Activated gamma-delta T cell treated with Interleukin-2 at 50 U/mL for 16 hours (primary cell): Measurements from ENCODE around the gene GAS2L3.
"Not testable (repeated sequence)": the region's sequence is repeated elsewhere in the genome, so short reads cannot be mapped to it uniquely, and the experiment has no call there.

ENCODE experiments used
- DNase-seq: peaks from one replicate; pipeline ENCODE4 v3.0.0-alpha.2; 2020

The GAS2L3 gene

DNA sequence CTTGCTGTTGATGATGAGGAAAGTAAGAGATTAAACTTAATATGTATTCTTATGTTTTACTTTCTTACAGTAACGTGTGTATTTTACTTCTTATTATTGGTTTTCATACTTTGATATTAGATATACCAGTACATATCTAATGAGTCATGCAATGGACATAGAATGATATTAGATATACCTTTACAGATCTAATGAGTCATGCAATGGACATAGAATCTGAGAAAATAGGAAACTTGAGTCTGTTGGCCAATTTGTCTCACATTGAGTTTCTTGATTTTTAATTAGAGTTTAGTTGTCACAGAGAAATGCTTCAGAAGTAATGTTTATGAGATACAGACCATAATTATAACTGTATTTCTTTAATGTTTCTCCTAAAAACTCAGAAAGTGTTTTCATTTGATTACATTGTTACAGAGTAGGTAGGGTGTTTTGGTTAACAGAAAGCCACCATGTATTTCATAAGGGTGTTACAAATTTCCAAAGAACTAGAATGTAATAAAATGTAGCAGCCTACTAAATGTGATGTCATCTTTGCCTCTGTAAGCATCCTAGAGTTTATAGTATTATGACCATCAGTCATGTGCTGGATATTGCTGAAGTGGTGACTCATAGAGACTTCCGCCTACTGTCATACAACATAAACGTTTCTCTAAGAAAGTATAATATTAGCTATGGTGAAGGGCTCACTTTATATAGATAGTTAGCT, 3.0 kb downstream of the GAS2L3 start:
- no peak for DNase-seq

DNA sequence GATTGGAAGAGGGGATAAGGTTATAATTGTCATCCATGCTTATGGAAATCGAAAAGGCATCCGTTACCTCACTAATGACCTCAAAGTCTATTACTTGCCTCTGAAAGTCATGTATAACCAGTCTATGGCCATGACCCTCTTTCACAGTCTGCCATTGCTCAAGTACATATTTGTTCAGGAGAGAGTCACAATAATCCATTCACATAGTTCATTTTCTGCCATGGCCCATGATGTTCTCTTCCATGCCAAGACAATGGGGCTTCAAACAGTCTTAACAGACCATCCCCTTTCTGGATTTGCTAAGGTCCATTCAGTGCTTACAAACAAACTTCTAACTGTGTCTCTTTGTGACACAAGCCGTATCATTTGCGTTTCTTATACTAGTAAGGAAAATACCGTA, 5.4 kb downstream of the GAS2L3 start:
- DNase-seq = no peak

DNA sequence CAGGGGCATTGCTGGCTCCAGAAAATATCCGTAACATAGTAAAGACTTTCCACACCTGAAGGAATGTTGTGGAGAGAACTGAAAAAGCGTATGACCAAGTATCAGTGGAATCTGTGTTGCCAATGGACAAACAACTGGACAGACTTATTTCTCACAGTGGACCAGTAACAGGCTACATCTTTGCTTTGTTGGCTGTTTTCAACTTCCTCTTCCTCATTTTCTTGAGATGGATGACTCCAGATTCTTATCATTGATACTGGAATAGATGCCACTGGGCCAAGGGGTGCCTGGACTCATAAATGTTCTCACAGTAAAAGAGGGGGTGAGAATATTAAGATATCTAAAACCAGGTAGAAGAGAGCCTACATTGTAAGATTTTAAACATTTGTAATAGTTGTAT, 6.4 kb downstream of the GAS2L3 start:
- no peak for DNase-seq

- no peak for DNase-seq
Measured at GRCh38 chr12:100584256-100584655, 10.8 kb downstream of the GAS2L3 start.

- DNase-seq = no peak
Measured at GRCh38 chr12:100591979-100592378, 18.5 kb downstream of the GAS2L3 start.

- DNase-seq = no peak
Measured at GRCh38 chr12:100593490-100593889, 20.0 kb downstream of the GAS2L3 start.

- no peak for DNase-seq
Measured at GRCh38 chr12:100601626-100602025, 28.1 kb downstream of the GAS2L3 start.

- DNase-seq = not testable (repeated sequence)
Measured at GRCh38 chr12:100602997-100603396, 29.5 kb downstream of the GAS2L3 start.

GRCh38 chr12:100608776-100609175, 35.3 kb downstream of the GAS2L3 start:
- DNase-seq = no peak

- no peak for DNase-seq
Measured at GRCh38 chr12:100610666-100611430, 37.4 kb downstream of the GAS2L3 start.

GRCh38 chr12:100612606-100613005, 39.1 kb downstream of the GAS2L3 start:
- no peak for DNase-seq

DNA sequence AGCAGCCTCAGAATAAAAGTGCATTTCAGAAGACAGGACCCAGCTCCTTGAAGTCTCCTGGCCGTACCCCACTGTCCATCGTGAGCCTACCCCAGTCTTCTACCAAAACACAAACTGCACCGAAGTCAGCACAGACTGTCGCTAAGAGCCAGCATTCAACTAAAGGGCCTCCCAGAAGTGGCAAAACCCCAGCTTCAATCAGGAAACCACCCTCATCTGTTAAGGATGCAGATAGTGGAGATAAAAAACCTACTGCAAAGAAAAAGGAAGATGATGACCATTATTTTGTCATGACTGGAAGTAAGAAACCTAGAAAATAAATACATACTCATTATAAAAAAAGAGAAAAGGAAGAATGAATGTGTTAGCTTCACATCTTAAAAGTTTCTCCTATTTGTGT, 51.1 kb downstream of the GAS2L3 start:
- DNase-seq = no peak

DNA sequence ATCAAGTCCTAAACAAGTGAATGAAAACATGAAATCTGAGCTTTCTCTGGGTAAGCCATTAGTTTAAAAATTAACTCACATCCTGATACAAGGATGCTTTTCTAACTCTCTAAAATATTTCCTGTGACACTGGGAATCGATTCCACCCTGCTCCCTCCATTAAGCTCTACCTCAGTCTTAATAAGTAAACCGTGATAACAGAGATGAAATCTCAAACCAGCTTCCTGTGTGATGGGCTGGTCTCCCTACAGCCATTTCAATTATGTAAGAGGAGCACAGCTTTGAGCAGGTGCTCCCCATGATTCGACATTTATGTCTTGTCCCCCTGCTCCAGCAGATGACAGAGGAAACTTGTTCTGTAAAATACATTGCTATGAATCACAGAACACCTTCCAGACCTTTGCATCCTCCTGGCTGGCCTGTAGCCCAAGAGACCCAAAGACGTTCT, 59.0 kb downstream of the GAS2L3 start:
- no peak for DNase-seq

- DNase-seq = not testable (repeated sequence)
Measured at GRCh38 chr12:100633082-100633785, 59.8 kb downstream of the GAS2L3 start.

- no peak for DNase-seq
Measured at GRCh38 chr12:100643246-100643645, 69.8 kb downstream of the GAS2L3 start.

- DNase-seq = no peak
Measured at GRCh38 chr12:100646896-100647295, 73.4 kb downstream of the GAS2L3 start.

GRCh38 chr12:100651108-100651507, 77.6 kb downstream of the GAS2L3 start:
- DNase-seq = no peak

GRCh38 chr12:100651694-100652093, 78.2 kb downstream of the GAS2L3 start:
- DNase-seq = no peak

GRCh38 chr12:100652488-100652887, 79.0 kb downstream of the GAS2L3 start:
- DNase-seq = no peak

- no peak for DNase-seq
Measured at GRCh38 chr12:100656141-100656540, 82.7 kb downstream of the GAS2L3 start.

DNA sequence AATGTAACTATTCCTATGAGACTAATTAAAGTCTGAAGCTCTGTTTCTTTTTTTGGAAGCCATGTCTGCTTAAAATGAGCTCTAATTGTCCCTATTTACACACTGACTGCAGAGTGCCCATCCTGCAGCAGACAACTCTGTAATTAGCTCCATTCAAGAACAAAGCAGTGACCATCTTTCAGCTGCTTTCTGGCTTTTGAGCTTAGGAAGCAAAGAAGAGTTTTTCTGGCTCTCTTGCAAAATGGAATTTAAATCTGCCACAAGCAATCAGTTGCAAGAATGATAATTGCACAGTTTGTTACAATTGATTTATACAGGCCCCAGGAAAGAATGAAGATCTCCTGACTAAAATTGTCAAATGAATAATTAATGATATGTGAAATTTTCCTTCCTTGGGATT, 83.4 kb downstream of the GAS2L3 start:
- DNase-seq = no peak

- no peak for DNase-seq
Measured at GRCh38 chr12:100661300-100661951, 87.9 kb downstream of the GAS2L3 start.

- DNase-seq = no peak
Measured at GRCh38 chr12:100666588-100666987, 93.1 kb downstream of the GAS2L3 start.
